Breast epithelium (tissue), 4 donors: Measurements from ENCODE around the gene LINGO4. TPM values are rescaled to one million over a fixed set of nuclear protein-coding genes. Genes with fewer than 3 reads are reported as not detected.

Experiments used
- DNase-seq, 2 donors: peaks; one replicate each; pipeline ENCODE4 v3.0.0-alpha.2; 2019; ENCODE audit warnings: low spot score in 2 of 2
- H3K27ac ChIP-seq, 2 donors: fragments of 200-600 bp; sonication (generic) in 1 of 2; one replicate each; pipeline ENCODE4 v1.5.1; 2016 to 2019; ENCODE audit warnings: mild to moderate bottlenecking in 1 of 2
- H3K27me3 ChIP-seq, 2 donors: fragments of 200-600 bp; sonication (generic) in 1 of 2; one replicate each; pipeline versions ENCODE4 v1.5.1 to v1.6.0; 2017 to 2019; ENCODE audit warnings: control low read depth in 1 of 2, mild to moderate bottlenecking in 1 of 2
- H3K36me3 ChIP-seq: fragments of 200-600 bp; one replicate; pipeline ENCODE4 v1.5.1; 2019
- H3K4me1 ChIP-seq, 2 donors: fragments of 200-600 bp; sonication (generic); one replicate each; pipeline ENCODE4 v1.5.1; 2016 to 2019; ENCODE audit warnings: control low read depth in 1 of 2
- H3K4me3 ChIP-seq, 3 donors: fragments of 200-600 bp; sonication (generic); 1 replicate in 2 of 3; 2 replicates in 1 of 3; pipeline ENCODE4 v1.5.1; 2016 to 2019; ENCODE audit warnings: mild to moderate bottlenecking in 3 of 3, moderate library complexity in 2 of 3
- H3K9me3 ChIP-seq, 2 donors: fragments of 200-600 bp; sonication (generic) in 1 of 2; one replicate each; pipeline ENCODE4 v1.5.1; 2016 to 2019; ENCODE audit warnings: control low read depth in 1 of 2
- POLR2A ChIP-seq: fragments of 450-650 bp; IDR thresholded peaks from one replicate; pipeline ENCODE4 v1.6.1; 2016; ENCODE audit warnings: antibody characterized with exemption, mild to moderate bottlenecking, moderate library complexity
- POLR2AphosphoS5 ChIP-seq, 3 donors: sonication (generic); formaldehyde crosslinking; IDR thresholded peaks; one replicate each; pipeline ENCODE4 v1.6.1; 2017; ENCODE audit warnings: antibody characterized with exemption in 3 of 3
- intact Hi-C: fragments of 100-400 bp; cut with DNase I; formaldehyde crosslinking; loops from one replicate; pipeline ENCODE4 v1.15.1; 2023; ENCODE audit warnings: low total_unique reads
- total RNA-seq, 3 donors: library from RNA; depleted of rRNA; stranded (reverse); fragments of >200 nt; gene quantifications; one replicate each; pipeline ENCODE4 v1.1.0, GENCODE V29; 2016
- TF ChIP-seq, protein P1 (sequence below), 3 donors: fragments of 450-650 bp; IDR thresholded peaks; one replicate each; pipeline ENCODE4 v1.5.1; 2016 to 2017; ENCODE audit warnings: antibody characterized with exemption in 3 of 3, mild to moderate bottlenecking in 3 of 3, moderate library complexity in 3 of 3

LINGO4 gene
- total RNA-seq, 3 donors from 2014 or later = 0.16 to 0.88 (median 0.33) TPM

- TF ChIP-seq, protein P1, sequence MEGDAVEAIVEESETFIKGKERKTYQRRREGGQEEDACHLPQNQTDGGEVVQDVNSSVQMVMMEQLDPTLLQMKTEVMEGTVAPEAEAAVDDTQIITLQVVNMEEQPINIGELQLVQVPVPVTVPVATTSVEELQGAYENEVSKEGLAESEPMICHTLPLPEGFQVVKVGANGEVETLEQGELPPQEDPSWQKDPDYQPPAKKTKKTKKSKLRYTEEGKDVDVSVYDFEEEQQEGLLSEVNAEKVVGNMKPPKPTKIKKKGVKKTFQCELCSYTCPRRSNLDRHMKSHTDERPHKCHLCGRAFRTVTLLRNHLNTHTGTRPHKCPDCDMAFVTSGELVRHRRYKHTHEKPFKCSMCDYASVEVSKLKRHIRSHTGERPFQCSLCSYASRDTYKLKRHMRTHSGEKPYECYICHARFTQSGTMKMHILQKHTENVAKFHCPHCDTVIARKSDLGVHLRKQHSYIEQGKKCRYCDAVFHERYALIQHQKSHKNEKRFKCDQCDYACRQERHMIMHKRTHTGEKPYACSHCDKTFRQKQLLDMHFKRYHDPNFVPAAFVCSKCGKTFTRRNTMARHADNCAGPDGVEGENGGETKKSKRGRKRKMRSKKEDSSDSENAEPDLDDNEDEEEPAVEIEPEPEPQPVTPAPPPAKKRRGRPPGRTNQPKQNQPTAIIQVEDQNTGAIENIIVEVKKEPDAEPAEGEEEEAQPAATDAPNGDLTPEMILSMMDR (IDR thresholded peaks at IDR 0.05) = no peak
- TF ChIP-seq POLR2AphosphoS5 (IDR thresholded peaks at IDR 0.05) (no peak), POLR2A (no peak)
- no peak overlapping the region for H3K4me3 ChIP-seq
- H3K36me3 ChIP-seq = no peaks in the 10 kb centered on the region
- DNase-seq = no peak
- H3K4me1 ChIP-seq = no peaks in the 10 kb centered on the region
- H3K27ac ChIP-seq = no peak overlapping the region
- no peaks in the 10 kb centered on the region for H3K9me3 ChIP-seq
- H3K27me3 ChIP-seq = no peaks in the 10 kb centered on the region
- intact Hi-C loops = no loop called here
Measured at GRCh38 chr1:151803915-151804314, 1.3 kb downstream of the LINGO4 start.

DNA sequence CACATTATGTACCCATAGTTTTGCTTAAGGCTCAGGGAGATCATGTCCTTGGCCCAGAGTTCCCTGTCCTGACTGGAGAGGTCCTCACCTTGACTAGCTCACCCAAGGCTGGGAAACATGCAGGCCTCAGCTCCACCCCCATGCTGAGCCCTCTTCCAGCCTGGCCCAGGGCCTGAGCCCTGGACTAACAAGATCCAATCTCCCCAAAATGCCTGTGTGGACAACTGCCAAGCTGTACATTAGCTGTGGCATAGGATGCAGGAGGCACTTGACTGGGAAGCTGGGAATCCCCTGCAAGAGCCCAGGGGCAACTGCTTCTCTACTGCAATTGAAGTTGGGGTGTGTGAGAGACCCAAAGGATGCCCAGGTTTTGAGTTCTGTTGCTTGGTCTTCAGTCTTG, 2.1 kb downstream of the LINGO4 start:
- Histone ChIP-seq H3K4me1 (no peaks in the 10 kb centered on the region), H3K27ac (no peak overlapping the region), H3K9me3 (no peaks in the 10 kb centered on the region), H3K4me3 (no peak overlapping the region), H3K36me3 (no peaks in the 10 kb centered on the region), H3K27me3 (no peaks in the 10 kb centered on the region)
- no peak for TF ChIP-seq POLR2AphosphoS5 (IDR thresholded peaks at IDR 0.05)
- TF ChIP-seq, protein P1 (IDR thresholded peaks at IDR 0.05) = no peak
- no peak for DNase-seq
- intact Hi-C loops = no loop called here

GRCh38 chr1:151802372-151802771, 2.8 kb downstream of the LINGO4 start:
- no peak overlapping the region for H3K27ac ChIP-seq
- no peaks in the 10 kb centered on the region for H3K27me3 ChIP-seq
- no peaks in the 10 kb centered on the region for H3K9me3 ChIP-seq
- DNase-seq = no peak
- no peaks in the 10 kb centered on the region for H3K4me1 ChIP-seq
- H3K4me3 ChIP-seq = no peak overlapping the region
- intact Hi-C loops = no loop called here
- no peak for TF ChIP-seq POLR2A
- TF ChIP-seq POLR2AphosphoS5 (IDR thresholded peaks at IDR 0.05) = no peak
- TF ChIP-seq, protein P1 (IDR thresholded peaks at IDR 0.05) = no peak
- no peaks in the 10 kb centered on the region for H3K36me3 ChIP-seq

- Histone ChIP-seq H3K27me3 (no peaks in the 10 kb centered on the region), H3K27ac (no peak overlapping the region), H3K4me3 (no peak overlapping the region), H3K4me1 (no peaks in the 10 kb centered on the region), H3K36me3 (no peaks in the 10 kb centered on the region), H3K9me3 (no peaks in the 10 kb centered on the region)
- no peak for DNase-seq
- intact Hi-C loops = no loop called here
- TF ChIP-seq POLR2AphosphoS5 (IDR thresholded peaks at IDR 0.05) (no peak), POLR2A (no peak)
- TF ChIP-seq, protein P1 (IDR thresholded peaks at IDR 0.05) = no peak
Measured at GRCh38 chr1:151801846-151802245, 3.4 kb downstream of the LINGO4 start.

DNA sequence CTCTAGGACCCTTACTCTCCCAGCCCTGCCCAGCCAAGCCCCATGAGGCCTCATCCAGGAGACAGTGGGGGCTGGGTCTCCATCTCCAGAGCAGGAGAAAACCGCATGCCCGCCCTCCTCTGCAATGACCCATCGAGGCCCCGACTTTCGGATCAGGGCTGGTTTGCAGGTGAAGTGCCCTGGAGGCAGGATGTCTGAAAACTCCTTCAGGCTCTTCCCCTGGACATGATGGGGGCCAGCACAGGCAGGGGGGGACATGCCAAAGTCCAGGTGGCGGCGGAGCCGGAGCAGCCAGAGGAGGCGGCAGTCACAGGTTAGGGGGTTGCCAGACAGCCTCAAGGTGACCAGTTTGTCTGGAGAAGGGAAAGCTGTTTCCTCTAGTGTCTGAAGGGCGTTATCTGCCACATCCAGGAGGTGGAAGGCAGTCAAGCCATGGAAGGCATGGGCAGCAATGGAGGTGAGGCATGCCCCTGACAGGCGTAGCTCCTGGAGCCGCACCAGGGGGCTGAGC, 3.9 kb downstream of the LINGO4 start:
- Histone ChIP-seq H3K27me3 (no peaks in the 10 kb centered on the region), H3K9me3 (no peaks in the 10 kb centered on the region), H3K36me3 (no peaks in the 10 kb centered on the region), H3K4me1 (no peaks in the 10 kb centered on the region), H3K4me3 (no peak overlapping the region), H3K27ac (no peak overlapping the region)
- no peak for DNase-seq
- TF ChIP-seq, protein P1 (IDR thresholded peaks at IDR 0.05) = no peak
- no peak for TF ChIP-seq POLR2A
- no peak for TF ChIP-seq POLR2AphosphoS5 (IDR thresholded peaks at IDR 0.05)
- intact Hi-C loops = no loop called here
